Hepatocyte (in vitro differentiated cells): ENCODE data around the gene HS6ST1.

Experiments used
- EZH2 ChIP-seq: fragments of 200-600 bp; sonication (generic); IDR thresholded peaks from 2 replicates; pipeline ENCODE4 v1.6.1; 2016; ENCODE audit warnings: antibody characterized with exemption, mild to moderate bottlenecking, borderline replicate concordance
- TF ChIP-seq, protein P1 (sequence below): fragments of 200-600 bp; sonication (generic); IDR thresholded peaks from 2 replicates; pipeline ENCODE4 v1.5.1; 2016; ENCODE audit warnings: antibody characterized with exemption, mild to moderate bottlenecking; ENCODE audit not compliant: poor library complexity

DNA sequence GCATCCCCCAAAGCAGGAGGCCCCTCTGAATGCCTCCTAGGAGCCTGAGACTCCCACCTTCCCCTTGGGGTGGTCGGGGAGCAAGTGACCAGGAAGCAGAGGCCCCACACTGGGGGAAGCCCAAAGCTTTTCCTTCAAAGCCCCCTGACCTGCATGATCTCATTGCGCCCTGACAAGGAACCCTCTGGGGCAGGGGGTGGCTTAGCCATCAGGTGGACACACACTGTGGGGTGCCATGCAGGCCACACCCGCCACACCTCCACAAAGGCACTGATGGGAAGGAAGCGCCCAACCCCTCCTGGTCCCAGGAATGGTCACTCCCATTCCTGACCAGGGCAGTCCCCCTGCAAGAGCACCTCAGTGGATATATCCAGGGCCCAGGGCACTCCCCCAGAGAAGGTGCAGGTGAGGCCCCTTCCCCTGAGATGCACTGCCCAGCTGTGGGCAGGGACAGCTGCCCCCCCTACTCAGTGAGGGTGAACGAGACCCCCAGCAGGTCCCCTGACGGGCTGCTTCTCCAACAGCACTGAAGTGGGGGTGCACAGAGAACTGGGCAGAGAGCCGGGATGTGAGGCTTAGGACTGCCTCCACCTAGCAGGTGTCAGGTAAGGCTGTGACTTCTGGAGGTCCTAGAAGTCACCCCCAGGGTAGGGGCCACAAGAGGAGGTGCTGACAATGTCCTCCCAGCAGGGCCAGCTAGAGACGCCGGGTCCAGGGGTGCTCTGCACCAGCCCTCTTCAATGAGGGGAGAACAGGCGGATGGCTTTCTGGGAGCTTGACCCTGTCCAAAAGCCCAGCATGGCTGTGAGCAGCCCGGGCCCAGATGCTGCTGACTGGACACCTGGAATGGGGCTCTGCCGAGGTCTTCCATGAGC, 31.5 kb downstream of the HS6ST1 start:
- TF ChIP-seq, protein P1, sequence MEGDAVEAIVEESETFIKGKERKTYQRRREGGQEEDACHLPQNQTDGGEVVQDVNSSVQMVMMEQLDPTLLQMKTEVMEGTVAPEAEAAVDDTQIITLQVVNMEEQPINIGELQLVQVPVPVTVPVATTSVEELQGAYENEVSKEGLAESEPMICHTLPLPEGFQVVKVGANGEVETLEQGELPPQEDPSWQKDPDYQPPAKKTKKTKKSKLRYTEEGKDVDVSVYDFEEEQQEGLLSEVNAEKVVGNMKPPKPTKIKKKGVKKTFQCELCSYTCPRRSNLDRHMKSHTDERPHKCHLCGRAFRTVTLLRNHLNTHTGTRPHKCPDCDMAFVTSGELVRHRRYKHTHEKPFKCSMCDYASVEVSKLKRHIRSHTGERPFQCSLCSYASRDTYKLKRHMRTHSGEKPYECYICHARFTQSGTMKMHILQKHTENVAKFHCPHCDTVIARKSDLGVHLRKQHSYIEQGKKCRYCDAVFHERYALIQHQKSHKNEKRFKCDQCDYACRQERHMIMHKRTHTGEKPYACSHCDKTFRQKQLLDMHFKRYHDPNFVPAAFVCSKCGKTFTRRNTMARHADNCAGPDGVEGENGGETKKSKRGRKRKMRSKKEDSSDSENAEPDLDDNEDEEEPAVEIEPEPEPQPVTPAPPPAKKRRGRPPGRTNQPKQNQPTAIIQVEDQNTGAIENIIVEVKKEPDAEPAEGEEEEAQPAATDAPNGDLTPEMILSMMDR: no peak
- no peak for TF ChIP-seq EZH2
